C4-2B (cell line): ENCODE measurements around the gene TBX6.
"Not testable (repeated sequence)": the region's sequence is repeated elsewhere in the genome, so short reads cannot be mapped to it uniquely, and the experiment has no call there.

Source experiments
- H3K27ac ChIP-seq: fragments of 450-650 bp; 2 replicates; pipeline ENCODE4 v1.5.1; 2017
- CTCF ChIP-seq: fragments of 450-650 bp; conservative IDR thresholded peaks from 2 replicates; pipeline ENCODE4 v1.5.1; 2017; ENCODE audit warnings: mild to moderate bottlenecking
- ZFX ChIP-seq: fragments of 450-650 bp; IDR thresholded peaks from 2 replicates; pipeline ENCODE4 v1.6.1; 2017

TBX6 gene

GRCh38 chr16:30116291-30117207 lies 24.8 kb upstream of the TBX6 start:
- no peak overlapping the region for H3K27ac ChIP-seq
- TF ChIP-seq CTCF (no peak), ZFX (no peak)

GRCh38 chr16:30115238-30115637 lies 23.5 kb upstream of the TBX6 start:
- TF ChIP-seq CTCF (no peak), ZFX (no peak)
- H3K27ac ChIP-seq = no peak overlapping the region

GRCh38 chr16:30114833-30115232 lies 23.1 kb upstream of the TBX6 start:
- not testable (repeated sequence) for H3K27ac ChIP-seq

GRCh38 chr16:30114411-30114810 lies 22.7 kb upstream of the TBX6 start:
- no peak overlapping the region for H3K27ac ChIP-seq
- TF ChIP-seq CTCF (no peak), ZFX (no peak)

GRCh38 chr16:30113711-30114333 lies 22.1 kb upstream of the TBX6 start:
- H3K27ac ChIP-seq = no peak overlapping the region
- TF ChIP-seq CTCF (no peak), ZFX (no peak)

- no peak within 1 kb of the TSS for H3K27ac ChIP-seq
- TF ChIP-seq ZFX = no peak
- no peak; the same call in 1 of the 2 replicates for TF ChIP-seq CTCF
Measured at GRCh38 chr16:30113031-30113710, 21.4 kb upstream of the TBX6 start, which contains the start of gene GDPD3. GDPD3 (minus strand) TSS chr16:30113537; CDS start chr16:30113478, 59 bp downstream.

- TF ChIP-seq ZFX (no peak), CTCF (peak; percentile 77)
- no peak overlapping the region for H3K27ac ChIP-seq
Measured at GRCh38 chr16:30112197-30113030, 20.7 kb upstream of the TBX6 start.
